Endothelial cell of hepatic sinusoid (primary cell): Measurements from ENCODE around the gene CYGB.

Experiments
- in situ Hi-C: cut with HindIII; loops from 2 replicates; pipeline ENCODE4 v1.10.0; 2017; ENCODE audit warnings: low sequenced_read_pairs

Gene CYGB

DNA sequence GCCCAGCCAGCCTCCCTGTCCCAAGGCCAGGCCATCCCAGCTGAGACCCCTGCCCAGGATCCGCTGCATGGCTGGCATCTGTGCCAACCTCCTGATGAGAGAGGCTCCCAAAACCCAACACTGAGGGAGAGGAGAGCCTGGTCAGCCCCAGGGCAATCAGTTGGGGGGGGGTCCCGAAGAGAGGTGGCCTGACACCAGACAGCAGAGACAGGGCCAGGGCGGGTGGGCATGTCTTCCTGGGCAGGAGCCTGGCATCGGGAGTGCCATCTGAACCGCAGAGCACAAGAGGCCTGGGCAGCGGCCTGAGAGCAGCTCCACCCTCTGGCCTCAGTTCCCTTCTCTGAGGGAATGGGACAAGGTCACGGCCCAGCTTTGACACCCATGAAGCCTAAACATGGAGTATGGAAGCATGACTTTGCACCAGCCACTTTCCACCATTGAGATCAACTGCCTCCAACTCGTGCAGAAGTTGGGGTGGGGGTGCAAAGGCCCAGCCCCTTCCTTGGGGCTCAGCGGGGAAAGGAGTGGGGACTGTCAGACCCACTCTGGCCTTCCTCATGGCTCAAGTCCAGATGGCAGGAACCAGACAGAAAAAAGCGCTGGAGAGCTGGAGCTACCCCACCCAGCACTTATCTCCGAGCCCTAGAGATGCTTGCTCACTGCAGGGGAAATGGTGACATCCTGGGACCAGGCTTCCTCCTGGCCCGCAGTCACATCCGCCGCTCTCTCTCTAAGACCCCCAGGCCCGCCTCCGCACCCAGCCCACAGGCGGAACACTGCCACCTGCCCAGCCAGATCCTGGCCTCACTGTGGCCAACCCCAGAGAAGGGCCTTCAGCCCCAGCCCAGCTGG, 46.0 kb downstream of the CYGB start:
- in situ Hi-C loops = no loop called here

DNA sequence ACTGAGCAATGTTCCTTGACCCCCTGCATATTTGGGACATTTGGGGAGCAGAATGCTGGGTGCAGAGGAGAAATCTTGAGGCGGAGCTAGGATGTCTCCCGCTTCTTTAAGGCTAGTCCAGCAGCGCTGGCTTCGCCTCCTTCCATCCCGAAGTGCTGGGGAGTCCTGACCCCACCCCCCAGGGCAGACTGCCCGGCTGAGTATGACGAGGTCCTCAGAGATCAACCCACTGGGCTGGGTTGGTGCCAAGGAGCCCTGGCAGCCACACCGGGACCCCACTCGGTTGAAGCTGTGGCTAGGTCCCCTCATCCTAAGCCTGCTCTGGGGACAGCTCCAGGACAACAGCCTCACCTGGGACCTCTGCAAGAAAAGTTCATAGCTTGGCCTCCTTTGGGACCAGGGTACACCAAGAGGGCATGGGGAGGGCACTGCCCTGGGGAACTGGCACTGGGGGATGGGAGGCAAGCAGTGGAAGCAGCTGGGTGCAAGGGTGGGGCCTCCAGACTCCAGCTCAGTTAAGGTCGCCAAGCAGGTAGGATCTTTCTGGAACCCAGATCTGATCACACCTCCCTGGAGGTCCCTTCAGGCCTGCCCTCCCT, 47.3 kb downstream of the CYGB start:
- in situ Hi-C loops = no loop called here

DNA sequence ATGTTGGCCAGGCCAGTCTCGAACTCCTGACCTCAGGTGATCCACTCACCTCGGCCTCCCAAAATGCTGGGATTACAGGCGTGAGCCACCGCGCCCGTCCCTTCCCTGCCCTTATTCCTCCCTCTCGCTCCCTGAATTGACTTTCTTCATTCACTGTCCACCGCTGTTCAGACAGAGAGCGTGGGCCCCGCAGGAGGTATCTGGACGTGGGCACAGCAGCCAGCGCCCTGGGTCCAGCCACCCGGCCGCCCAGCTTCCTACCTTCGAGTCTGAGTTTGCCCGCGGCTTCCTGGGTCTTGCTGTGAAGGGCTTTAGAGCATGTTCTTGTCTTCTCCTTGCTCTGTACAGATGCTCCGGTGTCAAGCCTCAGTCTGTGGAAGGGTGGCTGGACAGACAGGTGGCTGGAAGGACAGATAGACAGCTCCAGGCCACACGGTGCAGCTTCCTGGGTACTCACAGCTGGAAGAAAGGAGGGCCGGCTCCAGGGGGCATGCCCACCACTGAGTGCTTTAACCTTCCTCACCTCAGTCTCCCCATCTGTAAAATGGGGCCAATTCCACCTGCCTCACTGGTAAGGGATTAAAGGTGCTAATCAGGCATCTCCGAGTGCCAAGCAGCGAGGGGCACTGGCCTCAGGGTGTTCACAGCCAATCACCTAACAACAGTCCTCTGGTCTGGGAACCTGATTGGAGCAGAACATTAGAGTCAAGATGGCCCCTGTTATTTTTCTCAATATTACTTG, 49.9 kb downstream of the CYGB start:
- in situ Hi-C loops = no loop called here

DNA sequence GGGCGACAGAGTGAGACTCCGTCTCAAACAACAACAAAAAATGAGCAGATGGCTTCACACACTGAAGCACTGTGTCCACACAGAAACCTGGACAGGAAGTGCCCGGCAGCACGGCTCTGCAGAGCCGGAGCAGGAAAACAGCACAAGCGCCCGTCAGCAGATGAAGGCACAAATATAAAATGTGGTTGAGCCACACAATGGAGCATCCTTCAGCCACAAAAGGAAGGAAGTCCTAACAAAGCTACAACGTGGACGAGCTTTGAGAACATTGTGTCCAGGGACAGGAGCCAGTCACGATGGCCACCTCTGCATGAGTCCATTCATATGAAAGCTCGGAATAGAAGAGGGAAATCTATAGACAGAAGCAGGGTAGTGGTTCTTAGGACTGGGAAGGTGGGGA, 51.9 kb downstream of the CYGB start:
- in situ Hi-C loops = no loop called here

DNA sequence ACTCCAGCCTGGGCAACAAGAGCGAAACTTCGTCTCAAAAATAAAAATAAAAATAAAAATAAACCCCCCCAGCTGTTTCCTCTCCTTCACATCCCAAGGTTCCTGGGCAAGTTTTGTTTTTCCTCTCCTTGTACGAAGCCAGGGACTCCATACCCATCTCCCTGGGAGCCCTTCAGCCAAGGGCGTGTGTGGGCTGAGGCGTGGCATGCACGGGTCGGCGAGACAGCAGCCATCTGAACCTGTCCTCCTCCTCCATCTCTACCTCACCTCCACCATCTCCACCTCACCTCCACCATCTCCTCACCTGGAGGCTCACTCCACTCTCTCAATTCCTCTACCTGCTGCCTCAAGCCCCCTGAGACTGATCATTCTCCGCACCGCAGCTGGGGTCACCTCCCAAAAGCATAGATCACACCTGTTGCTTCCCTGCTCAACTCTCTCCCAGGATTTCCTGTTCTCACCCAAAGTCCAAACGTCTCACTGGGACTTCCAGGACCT, 53.2 kb downstream of the CYGB start:
- in situ Hi-C loops = no loop called here

DNA sequence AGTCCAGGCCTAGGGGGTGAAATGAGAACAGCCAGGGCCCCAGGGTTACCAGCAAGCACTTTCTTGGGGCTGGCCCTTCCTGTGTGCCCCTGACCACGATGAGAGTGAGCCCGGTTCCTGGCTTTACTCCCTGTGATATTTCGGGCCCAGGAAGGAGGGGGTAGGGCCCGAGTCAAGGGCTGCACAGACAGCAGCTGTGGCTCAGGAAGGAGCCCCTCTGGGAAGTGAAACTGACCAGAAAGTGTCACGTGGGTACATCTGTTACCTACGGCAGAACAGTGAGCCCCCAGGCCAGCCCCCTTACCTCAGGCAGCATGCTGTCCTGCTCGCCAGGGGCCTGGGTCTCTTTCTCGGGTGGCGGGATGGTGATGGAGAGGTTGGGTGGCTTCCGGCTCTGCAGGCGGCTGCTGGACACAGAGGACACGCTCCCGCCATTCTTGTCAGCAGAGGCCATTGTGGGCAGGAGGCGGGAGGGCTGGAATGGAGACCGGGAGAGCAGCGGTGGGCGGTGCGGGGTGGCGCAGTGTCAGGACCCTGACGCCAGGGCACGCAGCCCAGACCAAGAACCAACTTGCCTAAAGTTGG, 56.3 kb downstream of the CYGB start:
- in situ Hi-C loops = no loop called here

DNA sequence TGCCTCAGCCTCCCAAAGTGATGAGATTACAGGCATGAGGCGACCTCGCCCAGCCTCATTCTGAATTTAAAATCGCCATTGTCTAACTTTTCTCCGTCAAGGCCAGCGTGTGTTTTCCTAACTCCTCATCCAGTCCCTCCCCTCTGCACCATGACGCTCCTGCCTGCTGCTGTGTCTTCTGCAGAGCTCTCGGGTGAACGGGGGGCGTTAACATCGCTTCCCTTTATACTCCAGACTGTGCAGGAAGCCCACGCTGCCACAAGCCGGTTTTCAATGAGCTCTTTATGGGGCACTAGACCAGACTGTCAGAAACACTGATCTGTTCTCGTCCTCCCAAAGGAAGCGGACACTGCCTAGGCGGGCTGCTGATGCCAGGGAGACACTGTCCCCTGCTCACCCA, 56.9 kb downstream of the CYGB start:
- in situ Hi-C loops = no loop called here

DNA sequence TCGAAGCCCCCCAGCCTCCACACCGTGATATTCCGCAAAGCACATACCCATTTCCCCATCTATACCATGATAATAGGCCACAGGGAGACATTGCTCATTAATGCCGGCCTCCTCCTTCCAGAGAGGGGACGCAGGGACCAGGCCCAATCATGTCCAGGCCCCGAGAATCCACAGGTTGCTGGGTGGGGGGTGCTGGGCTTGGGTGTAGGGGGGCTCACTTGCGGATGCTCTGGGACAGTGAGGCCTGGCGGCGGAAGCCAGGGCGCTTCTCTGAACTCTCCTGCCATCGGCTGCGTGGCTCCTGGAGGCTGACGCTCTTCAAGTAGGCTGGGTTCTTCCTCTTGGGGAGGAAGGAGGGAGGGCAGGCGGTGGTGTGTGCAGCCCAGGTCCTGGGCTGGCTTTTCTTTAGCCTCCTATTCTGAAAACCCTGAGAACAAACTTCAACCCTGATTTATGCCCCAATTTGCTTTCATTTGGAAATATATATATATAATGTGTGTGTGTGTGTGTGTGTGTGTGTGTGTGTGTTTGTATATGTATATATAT, 57.9 kb downstream of the CYGB start:
- in situ Hi-C loops = no loop called here

DNA sequence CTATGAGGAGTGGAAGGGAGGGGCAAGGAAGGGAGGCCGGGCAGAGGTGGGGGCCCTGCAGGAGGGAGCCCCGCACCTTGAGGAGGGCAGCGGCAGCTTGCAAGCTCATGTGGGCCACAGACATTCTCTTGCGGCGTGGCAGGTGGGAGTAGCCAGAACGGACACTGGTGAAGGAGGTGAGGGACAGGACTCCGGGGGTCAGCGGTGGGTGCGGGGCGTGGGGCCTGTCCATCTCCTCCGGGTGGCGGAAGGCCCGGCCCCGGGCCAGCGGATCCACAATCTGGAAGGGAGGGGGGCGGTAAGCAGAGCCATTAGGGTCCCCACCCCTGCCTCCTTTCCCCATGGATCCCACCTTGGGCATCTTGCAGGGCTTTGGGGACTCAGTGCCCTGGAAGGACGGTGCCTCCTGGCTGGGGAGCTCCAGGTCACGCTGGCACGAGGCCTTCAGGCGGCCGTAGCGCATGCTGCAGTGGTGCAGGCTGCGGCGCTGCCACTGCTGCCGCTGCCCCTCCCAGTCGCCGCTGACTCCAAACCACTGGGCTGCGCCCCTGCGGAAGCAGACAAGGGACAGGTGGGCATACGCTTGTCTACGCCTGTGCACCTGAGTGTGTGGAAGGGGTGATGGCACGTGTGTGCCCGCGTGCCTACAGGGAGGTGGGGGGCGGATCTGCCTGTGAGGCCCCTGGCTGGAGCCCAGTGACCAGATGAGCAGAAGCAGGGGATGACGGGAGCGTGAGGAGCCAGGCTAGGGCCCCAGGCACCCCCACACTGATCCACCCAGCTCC, 58.6 kb downstream of the CYGB start:
- in situ Hi-C loops = no loop called here

DNA sequence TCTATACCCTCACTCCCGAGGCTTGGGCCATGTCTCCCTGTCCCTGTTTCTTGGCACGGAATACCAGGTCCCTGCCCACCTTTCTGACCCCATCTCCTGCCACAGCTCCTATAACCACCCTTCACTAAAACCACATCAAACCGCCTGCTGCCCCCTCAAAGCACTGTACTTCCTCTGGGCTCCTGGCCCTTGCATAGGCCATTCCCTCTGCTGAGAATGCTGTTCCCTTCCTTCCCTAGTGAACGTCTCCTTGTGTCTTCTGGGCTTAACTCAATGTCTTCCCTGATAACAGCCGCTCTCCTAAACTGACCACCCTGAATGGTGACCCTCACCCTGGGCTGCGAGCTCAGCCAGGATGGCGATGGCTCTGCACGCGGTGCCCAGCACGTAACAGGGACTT, 59.4 kb downstream of the CYGB start:
- in situ Hi-C loops = no loop called here

DNA sequence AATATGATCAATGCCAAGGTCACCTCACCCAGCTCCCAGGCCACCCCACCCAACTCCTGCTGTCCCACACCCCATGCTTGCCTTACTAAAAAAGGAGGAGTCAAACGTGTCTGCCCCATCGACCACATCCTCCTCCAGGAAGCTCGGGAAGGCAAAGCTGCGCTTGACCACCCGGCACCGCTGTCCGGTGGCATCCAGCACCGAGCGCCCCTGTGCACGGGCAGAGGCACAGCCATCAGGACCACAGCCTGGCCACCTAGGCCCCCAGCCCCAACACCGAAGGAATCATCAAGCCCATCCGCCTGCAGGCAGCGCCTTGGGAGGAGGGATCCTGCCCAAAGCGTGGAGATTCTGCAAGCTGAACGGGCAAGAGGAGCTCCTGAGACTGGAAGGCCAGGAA, 59.9 kb downstream of the CYGB start:
- in situ Hi-C loops = no loop called here
